ENCODE results near the gene ANTXR2. TPM values are rescaled to one million over a fixed set of nuclear protein-coding genes. Genes with fewer than 3 reads are reported as not detected.
"Not testable (repeated sequence)": the region's sequence is repeated elsewhere in the genome, so short reads cannot be mapped to it uniquely, and the experiment has no call there.

Gene ANTXR2
- total and polyA plus RNA-seq, 11 donors, result 7.0 to 76.7 (median 46.6) TPM

- Histone ChIP-seq H3K36me3 (no peaks in the 10 kb centered on the region), H3K9me3 (no peaks in the 10 kb centered on the region), H3K4me3 (no peak overlapping the region), H3K27ac (no peak overlapping the region), H3K27me3 (no peaks in the 10 kb centered on the region), H3K4me1 (no peaks in the 10 kb centered on the region)
- ATAC-seq (no peak), DNase-seq (no peak)
- intact Hi-C loops (cut with DNase I), result no loop called here
- WGBS, 4 donors, result 68 to 80% (median 73%) methylated on average over 2 of the region's 2 CpGs
- TF ChIP-seq POLR2A (IDR thresholded peaks at IDR 0.05), result no peak
Measured at GRCh38 chr4:79893456-79893855, 179.6 kb downstream of the ANTXR2 start.

GRCh38 chr4:79889026-79889425 is 184.0 kb downstream of the ANTXR2 start:
- H3K27me3 ChIP-seq; H3K27ac ChIP-seq; H3K9me3 ChIP-seq; DNase-seq; H3K36me3 ChIP-seq; ATAC-seq; H3K4me3 ChIP-seq; intact Hi-C loops (cut with DNase I); H3K4me1 ChIP-seq: not testable (repeated sequence)
- 92 to 100% (median 94%) methylated on average over 1 of the region's 1 CpG for WGBS, 4 donors

GRCh38 chr4:79886557-79886956 is 186.5 kb downstream of the ANTXR2 start:
- 63 to 85% (median 73%) methylated on average over 1 of the region's 1 CpG for WGBS, 4 donors
- TF ChIP-seq CTCF (IDR thresholded peaks at IDR 0.05) (no peak), POLR2A (IDR thresholded peaks at IDR 0.05) (no peak)
- intact Hi-C loops (cut with DNase I), result no loop called here
- H3K36me3 ChIP-seq, result no peaks in the 10 kb centered on the region
- H3K27me3 ChIP-seq, result no peaks in the 10 kb centered on the region
- no peak overlapping the region for H3K27ac ChIP-seq
- H3K4me1 ChIP-seq, result no peaks in the 10 kb centered on the region
- no peak for ATAC-seq
- DNase-seq, result no peak
- no peak overlapping the region for H3K4me3 ChIP-seq
- H3K9me3 ChIP-seq, result no peaks in the 10 kb centered on the region

GRCh38 chr4:79886021-79886420 is 187.0 kb downstream of the ANTXR2 start:
- Histone ChIP-seq H3K27ac (no peak overlapping the region), H3K36me3 (no peaks in the 10 kb centered on the region), H3K27me3 (no peaks in the 10 kb centered on the region), H3K4me3 (no peak overlapping the region), H3K9me3 (no peaks in the 10 kb centered on the region), H3K4me1 (no peaks in the 10 kb centered on the region)
- no peak for DNase-seq
- no peak for ATAC-seq
- TF ChIP-seq CTCF (IDR thresholded peaks at IDR 0.05), result no peak
- TF ChIP-seq POLR2A (IDR thresholded peaks at IDR 0.05), result no peak
- WGBS, 4 donors, result 69 to 89% (median 74%) methylated on average over 5 of the region's 5 CpGs
- intact Hi-C loops (cut with DNase I), result no loop called here

GRCh38 chr4:79883290-79883689 is 189.7 kb downstream of the ANTXR2 start:
- 90 to 96% (median 96%) methylated on average over 1 of the region's 1 CpG for WGBS, 4 donors
- Histone ChIP-seq H3K27ac (no peak overlapping the region), H3K36me3 (no peaks in the 10 kb centered on the region), H3K4me3 (no peak overlapping the region), H3K4me1 (no peaks in the 10 kb centered on the region), H3K27me3 (no peaks in the 10 kb centered on the region), H3K9me3 (no peaks in the 10 kb centered on the region)
- no peak for DNase-seq
- intact Hi-C loops (cut with DNase I), result loop anchor here in 1 of 10 donors (5.0 kb wide), 1 partner anchor 399 kb away; no protein-coding TSS in a partner anchor
- TF ChIP-seq POLR2A (IDR thresholded peaks at IDR 0.05) (no peak), CTCF (IDR thresholded peaks at IDR 0.05) (no peak)
- ATAC-seq, result no peak

Measured in heart left ventricle (tissue), 16 donors.